Measurements from ENCODE around the gene STAT3.
A peak's percentile ranks its signal among the peaks of the same experiment; 100 is the strongest.
"Not testable (repeated sequence)": the region's sequence is repeated elsewhere in the genome, so short reads cannot be mapped to it uniquely, and the experiment has no call there.

Gene STAT3

GRCh38 chr17:42408061-42408460 lies 19.8 kb upstream of the STAT3 start:
- no peak for DNase-seq

GRCh38 chr17:42407289-42407836 lies 19.1 kb upstream of the STAT3 start:
- peak; percentile 14 for DNase-seq

- DNase-seq = no peak
These were observed 18.5 kb upstream of the STAT3 start for GRCh38 chr17:42406615-42407288.

GRCh38 chr17:42405963-42406495 lies 17.8 kb upstream of the STAT3 start:
- DNase-seq = peak; percentile 76

- DNase-seq = no peak
These were observed 16.8 kb upstream of the STAT3 start for GRCh38 chr17:42405076-42405475.

- no peak for DNase-seq
These were observed 16.2 kb upstream of the STAT3 start for GRCh38 chr17:42404326-42405055.

- DNase-seq = peak; percentile 13
These were observed 14.9 kb upstream of the STAT3 start for GRCh38 chr17:42403150-42403549.

- no peak for DNase-seq
These were observed 13.9 kb upstream of the STAT3 start for GRCh38 chr17:42402117-42402516.

GRCh38 chr17:42400844-42401375 lies 12.7 kb upstream of the STAT3 start:
- not testable (repeated sequence) for DNase-seq

GRCh38 chr17:42399948-42400843 lies 12.0 kb upstream of the STAT3 start:
- DNase-seq = no peak

- DNase-seq = no peak
These were observed 10.9 kb upstream of the STAT3 start for GRCh38 chr17:42399121-42399520.

GRCh38 chr17:42395601-42396000 lies 7.4 kb upstream of the STAT3 start:
- DNase-seq = not testable (repeated sequence)

- no peak for DNase-seq
These were observed 6.6 kb upstream of the STAT3 start for GRCh38 chr17:42394838-42395237.

- no peak for DNase-seq
These were observed 4.6 kb upstream of the STAT3 start for GRCh38 chr17:42392692-42393415.

GRCh38 chr17:42391439-42391838 lies 3.2 kb upstream of the STAT3 start:
- DNase-seq = not testable (repeated sequence)

GRCh38 chr17:42389899-42390298 lies 1.7 kb upstream of the STAT3 start:
- DNase-seq = no peak

GRCh38 chr17:42389135-42389417 lies 834 bp upstream of the STAT3 start:
- DNase-seq = no peak

- DNase-seq = peak; percentile 38
These were observed 421 bp downstream of the STAT3 start for GRCh38 chr17:42387661-42388380.

- no peak for DNase-seq
These were observed 1.2 kb downstream of the STAT3 start for GRCh38 chr17:42386777-42387657.

- DNase-seq = no peak
These were observed 6.3 kb downstream of the STAT3 start for GRCh38 chr17:42381898-42382297.

Measured in effector CD8-positive, alpha-beta T cell (primary cell).